B cell (primary cell): ENCODE measurements around the gene NBEA. TPM values are rescaled to one million over a fixed set of nuclear protein-coding genes. Genes with fewer than 3 reads are reported as not detected.

Experiments used
- ATAC-seq: fragments of 200-7000 bp; cut with Tn5 transposase; one replicate; pipeline ENCODE4 v1.10.0; 2021; ENCODE audit warnings: low read depth, mild to moderate bottlenecking, moderate number of reproducible peaks, moderate library complexity
- CTCF ChIA-PET: fragments of 350-600 bp; sonication (Branson Sonifier 250); formaldehyde crosslinking; loops from one replicate; lab custom pipeline; 2021; ENCODE audit warnings: antibody characterized with exemption, inconsistent platforms; lab: Charles Lee
- POLR2A ChIA-PET: fragments of 350-600 bp; sonication (Branson Sonifier 250); formaldehyde crosslinking; loops from one replicate; lab custom pipeline; 2021; ENCODE audit warnings: antibody characterized with exemption; lab: Charles Lee
- DNase-seq: peaks from one replicate; pipeline ENCODE4 v3.0.0; 2013
- H2AFZ ChIP-seq: 2 replicates; pipeline ENCODE4 v1.6.1; 2012; ENCODE audit warnings: mild to moderate bottlenecking, low read depth, low read length; ENCODE audit not compliant: insufficient read depth, poor library complexity, severe bottlenecking
- H3K27ac ChIP-seq, 2 donors: 1 replicate in 1 of 2; 2 replicates in 1 of 2; pipeline ENCODE4 v1.5.1; 2012 to 2013; ENCODE audit warnings: low read length in 2 of 2, mild to moderate bottlenecking in 2 of 2, moderate library complexity in 1 of 2
- H3K27me3 ChIP-seq, 4 experiments: fragments of 200-600 bp in 1 of 4; sonication (generic) in 1 of 4; replicated peaks in 1 of 4; 1 replicate in 2 of 4; 2 replicates in 2 of 4; pipeline versions ENCODE4 v1.6.1 to v1.7.0; 2013 to 2016; ENCODE audit warnings: low read length in 3 of 4, mild to moderate bottlenecking in 2 of 4, mixed read lengths in 1 of 4, moderate library complexity in 1 of 4; ENCODE audit not compliant: insufficient read depth in 4 of 4, control insufficient read depth in 3 of 4; ENCODE audit errors: control extremely low read depth in 1 of 4
- H3K36me3 ChIP-seq, 2 experiments: replicated peaks in 1 of 2; 1 replicate in 1 of 2; 2 replicates in 1 of 2; pipeline versions ENCODE4 v1.6.1 to v1.7.1; 2013; ENCODE audit warnings: low read length in 1 of 2; ENCODE audit not compliant: insufficient read depth in 2 of 2, control insufficient read depth in 1 of 2; ENCODE audit errors: control extremely low read depth in 1 of 2, extremely low read depth in 1 of 2
- H3K4me1 ChIP-seq, 2 donors: fragments of 200-600 bp in 1 of 2; sonication (generic) in 1 of 2; 1 replicate in 1 of 2; 2 replicates in 1 of 2; pipeline versions ENCODE4 v1.5.1 to v1.6.1; 2013 to 2017; ENCODE audit warnings: low read length in 2 of 2; ENCODE audit not compliant: control insufficient read depth in 2 of 2, insufficient read depth in 2 of 2
- H3K4me2 ChIP-seq: replicated peaks from 2 replicates; pipeline ENCODE3; 2012; ENCODE audit warnings: mild to moderate bottlenecking, low read depth, low read length; ENCODE audit not compliant: poor library complexity, severe bottlenecking
- H3K4me3 ChIP-seq, 5 experiments: fragments of 200-600 bp in 1 of 5; sonication (generic) in 1 of 5; 1 replicate in 3 of 5; 2 replicates in 2 of 5; pipeline versions ENCODE4 v1.5.1 to v1.7.0; 2011 to 2016; ENCODE audit warnings: low read length in 4 of 5, mild to moderate bottlenecking in 4 of 5, low read depth in 2 of 5, control low read depth in 1 of 5, moderate library complexity in 1 of 5; ENCODE audit not compliant: insufficient read depth in 1 of 5; ENCODE audit errors: control extremely low read depth in 1 of 5, extremely low read depth in 1 of 5
- H3K79me2 ChIP-seq: fragments of 200-600 bp; sonication (generic); one replicate; pipeline ENCODE4 v1.6.0; 2016; ENCODE audit warnings: low read length; ENCODE audit not compliant: control insufficient read depth, insufficient read depth
- H3K9ac ChIP-seq: fragments of 200-600 bp; sonication (generic); 2 replicates; pipeline ENCODE4 v1.6.1; 2017; ENCODE audit warnings: mild to moderate bottlenecking, low read length, moderate library complexity
- H3K9me3 ChIP-seq, 3 donors: one replicate each; pipeline versions ENCODE4 v1.6.1 to v1.7.1; 2013; ENCODE audit warnings: low read length in 2 of 3; ENCODE audit not compliant: control insufficient read depth in 2 of 3, insufficient read depth in 1 of 3; ENCODE audit errors: control extremely low read depth in 1 of 3
- H4K20me1 ChIP-seq: 2 replicates; pipeline ENCODE4 v1.6.0; 2012; ENCODE audit warnings: mild to moderate bottlenecking, low read length; ENCODE audit not compliant: insufficient read depth, control insufficient read depth, poor library complexity, severe bottlenecking
- H3K27ac Mint-ChIP-seq: one replicate; pipeline ENCODE4 v1.8.0; 2021; ENCODE audit warnings: mixed read lengths
- H3K27me3 Mint-ChIP-seq: one replicate; pipeline ENCODE4 v1.8.0; 2021; ENCODE audit warnings: mixed read lengths
- H3K4me1 Mint-ChIP-seq: one replicate; pipeline ENCODE4 v1.8.0; 2021; ENCODE audit warnings: mixed read lengths
- H3K4me3 Mint-ChIP-seq: one replicate; pipeline ENCODE4 v1.8.0; 2021; ENCODE audit warnings: mixed read lengths
- H3K9me3 Mint-ChIP-seq: one replicate; pipeline ENCODE4 v1.8.0; 2022; ENCODE audit warnings: mixed read lengths; ENCODE audit not compliant: insufficient read depth
- EZH2 ChIP-seq: IDR thresholded peaks from 2 replicates; pipeline ENCODE4 v1.6.1; 2012; ENCODE audit warnings: borderline replicate concordance, low read depth, mild to moderate bottlenecking, moderate library complexity, low read length; ENCODE audit not compliant: insufficient read depth, poor library complexity, severe bottlenecking
- WGBS: methylation state at CpG from one replicate; pipeline ENCODE4 v1.1.5; 2013; ENCODE audit warnings: missing lambda C conversion rate; ENCODE audit not compliant: insufficient coverage; 5-methylcytosine and 5-hydroxymethylcytosine counted together
- intact Hi-C: fragments of 100-400 bp; cut with micrococcal nuclease; formaldehyde crosslinking; loops from one replicate; pipeline ENCODE4 v1.10.0; 2022
- polyA plus RNA-seq: library from polyadenylated mRNA; depleted of rRNA; stranded (reverse); fragments of >200 nt; gene quantifications from 2 replicates; pipeline ENCODE4 v1.2.3, GENCODE V29; 2012
- total RNA-seq, 2 donors: library from RNA; stranded (reverse); fragments of 120-200 nt in 1 of 2; gene quantifications; 1 replicate in 1 of 2; 2 replicates in 1 of 2; pipeline versions ENCODE4 v1.2.3 to v1.2.4, GENCODE V29; 2013 to 2022
- TF ChIP-seq, protein P1 (sequence below): fragments of 200-600 bp; IDR thresholded peaks from one replicate; pipeline ENCODE4 v1.8.0; 2022; ENCODE audit warnings: antibody characterized with exemption, mild to moderate bottlenecking

NBEA gene
- total and polyA plus RNA-seq, 2 donors (not counting 1 experiment from before 2014, with no cell fraction given), result 1.5 to 10.7 TPM

DNA sequence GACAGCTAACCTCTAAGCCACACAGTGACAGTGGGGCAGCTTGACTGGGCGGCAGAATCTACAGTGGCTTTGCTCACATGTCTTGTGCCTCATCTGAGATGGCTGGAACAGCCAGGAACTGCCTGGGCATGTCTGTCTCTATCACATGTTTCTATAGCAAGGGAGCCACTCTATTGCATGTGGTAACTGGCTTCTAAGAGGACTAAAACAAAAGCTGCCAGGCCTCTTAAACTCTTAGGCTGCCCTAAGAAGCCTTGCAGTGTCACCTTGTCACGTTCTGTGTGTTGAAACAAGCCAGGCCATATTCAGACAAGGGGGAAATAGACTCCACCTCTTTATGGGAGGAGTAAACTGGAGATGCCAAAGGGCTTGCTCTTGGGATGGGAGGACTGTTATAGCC is 657.3 kb downstream of the NBEA start:
- no peaks in the 10 kb centered on the region for H3K27me3 Mint-ChIP-seq
- ATAC-seq, result no peak

GRCh38 chr13:35600137-35600536 is 658.1 kb downstream of the NBEA start:
- Histone ChIP-seq H3K9me3 (no peaks in the 10 kb centered on the region), H3K4me1 (no peaks in the 10 kb centered on the region), H3K36me3 (no peaks in the 10 kb centered on the region), H3K4me2 (no peak overlapping the region), H3K27me3 (no peaks in the 10 kb centered on the region), H3K27ac (no peak overlapping the region), H4K20me1 (no peaks in the 10 kb centered on the region), H3K79me2 (no peaks in the 10 kb centered on the region), H2AFZ (no peak overlapping the region), H3K9ac (no peak overlapping the region), H3K4me3 (no peak overlapping the region)
- Mint-ChIP-seq H3K4me3 (no peak overlapping the region), H3K9me3 (no peaks in the 10 kb centered on the region), H3K27ac (no peak overlapping the region), H3K27me3 (no peaks in the 10 kb centered on the region), H3K4me1 (no peaks in the 10 kb centered on the region)
- POLR2A ChIA-PET, result no interaction called here
- no peak for DNase-seq
- no peak for ATAC-seq
- 90% methylated on average over 2 of the region's 3 CpGs for WGBS
- intact Hi-C loops, result no loop called here
- TF ChIP-seq EZH2, result no peak
- TF ChIP-seq, protein P1, sequence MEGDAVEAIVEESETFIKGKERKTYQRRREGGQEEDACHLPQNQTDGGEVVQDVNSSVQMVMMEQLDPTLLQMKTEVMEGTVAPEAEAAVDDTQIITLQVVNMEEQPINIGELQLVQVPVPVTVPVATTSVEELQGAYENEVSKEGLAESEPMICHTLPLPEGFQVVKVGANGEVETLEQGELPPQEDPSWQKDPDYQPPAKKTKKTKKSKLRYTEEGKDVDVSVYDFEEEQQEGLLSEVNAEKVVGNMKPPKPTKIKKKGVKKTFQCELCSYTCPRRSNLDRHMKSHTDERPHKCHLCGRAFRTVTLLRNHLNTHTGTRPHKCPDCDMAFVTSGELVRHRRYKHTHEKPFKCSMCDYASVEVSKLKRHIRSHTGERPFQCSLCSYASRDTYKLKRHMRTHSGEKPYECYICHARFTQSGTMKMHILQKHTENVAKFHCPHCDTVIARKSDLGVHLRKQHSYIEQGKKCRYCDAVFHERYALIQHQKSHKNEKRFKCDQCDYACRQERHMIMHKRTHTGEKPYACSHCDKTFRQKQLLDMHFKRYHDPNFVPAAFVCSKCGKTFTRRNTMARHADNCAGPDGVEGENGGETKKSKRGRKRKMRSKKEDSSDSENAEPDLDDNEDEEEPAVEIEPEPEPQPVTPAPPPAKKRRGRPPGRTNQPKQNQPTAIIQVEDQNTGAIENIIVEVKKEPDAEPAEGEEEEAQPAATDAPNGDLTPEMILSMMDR, result no peak
- CTCF ChIA-PET, result no interaction called here

More for the DNA sequence above, 657.3 kb downstream of the NBEA start:
- 75% methylated on average over 2 of the region's 2 CpGs for WGBS
- Histone ChIP-seq H3K36me3 (no peaks in the 10 kb centered on the region), H4K20me1 (no peaks in the 10 kb centered on the region), H3K9ac (no peak overlapping the region), H2AFZ (no peak overlapping the region), H3K9me3 (no peaks in the 10 kb centered on the region), H3K27me3 (no peaks in the 10 kb centered on the region), H3K4me2 (no peak overlapping the region), H3K4me3 (no peak overlapping the region), H3K79me2 (no peaks in the 10 kb centered on the region), H3K27ac (no peak overlapping the region), H3K4me1 (no peaks in the 10 kb centered on the region)
- H3K27ac Mint-ChIP-seq, result no peak overlapping the region
- CTCF ChIA-PET, result no interaction called here
- no peak for TF ChIP-seq EZH2
- TF ChIP-seq, protein P1, result no peak
- no peaks in the 10 kb centered on the region for H3K9me3 Mint-ChIP-seq
- no peaks in the 10 kb centered on the region for H3K4me1 Mint-ChIP-seq
- H3K4me3 Mint-ChIP-seq, result no peak overlapping the region
- no peak for DNase-seq
- intact Hi-C loops, result no loop called here
- POLR2A ChIA-PET, result no interaction called here
